Kidney epithelial cell (primary cell): ENCODE measurements around the gene TNFRSF6B. TPM values are rescaled to one million over a fixed set of nuclear protein-coding genes. Genes with fewer than 3 reads are reported as not detected.

ENCODE experiments used
- DNase-seq: peaks from one replicate; pipeline ENCODE4 v3.0.0-alpha.2; 2010; ENCODE audit warnings: low read depth
- H3K27me3 ChIP-seq: 2 replicates; pipeline ENCODE4 v1.6.0; 2011; ENCODE audit warnings: low read length; ENCODE audit not compliant: control insufficient read depth, insufficient read depth
- H3K36me3 ChIP-seq: 2 replicates; pipeline ENCODE4 v1.5.1; 2011; ENCODE audit warnings: low read length; ENCODE audit not compliant: control insufficient read depth, insufficient read depth
- H3K4me3 ChIP-seq: 2 replicates; pipeline ENCODE4 v1.5.1; 2011; ENCODE audit warnings: low read depth, mild to moderate bottlenecking, control low read depth, low read length
- CTCF ChIP-seq: IDR thresholded peaks from 2 replicates; pipeline ENCODE4 v1.5.1; 2011; ENCODE audit warnings: mild to moderate bottlenecking, moderate library complexity, low read length, control low read depth, inconsistent platforms; ENCODE audit not compliant: insufficient read depth, poor library complexity, severe bottlenecking
- total RNA-seq: library from RNA; depleted of rRNA; stranded (reverse); fragments of >200 nt; gene quantifications from 2 replicates; pipeline ENCODE4 v1.2.3, GENCODE V29; 2015

The TNFRSF6B gene
- total RNA-seq, 1 donor from 2014 or later, result 97.0 TPM

- no peaks in the 10 kb centered on the region for H3K27me3 ChIP-seq
- peaks cover 2% of the 10 kb centered on the region for H3K36me3 ChIP-seq
- DNase-seq, result no peak
- no peak overlapping the region for H3K4me3 ChIP-seq
- TF ChIP-seq CTCF, result no peak
Observed at GRCh38 chr20:63741676-63742380, 45.4 kb downstream of the TNFRSF6B start.

GRCh38 chr20:63742381-63743024 lies 46.1 kb downstream of the TNFRSF6B start:
- H3K4me3 ChIP-seq, result no peak overlapping the region
- peaks cover 2% of the 10 kb centered on the region for H3K36me3 ChIP-seq
- no peak for TF ChIP-seq CTCF
- H3K27me3 ChIP-seq, result no peaks in the 10 kb centered on the region
- DNase-seq, result no peak

GRCh38 chr20:63743210-63743970 lies 46.9 kb downstream of the TNFRSF6B start:
- TF ChIP-seq CTCF, result no peak
- DNase-seq, result no peak
- peaks cover 2% of the 10 kb centered on the region for H3K36me3 ChIP-seq
- H3K27me3 ChIP-seq, result no peaks in the 10 kb centered on the region
- no peak overlapping the region for H3K4me3 ChIP-seq

- Histone ChIP-seq H3K36me3 (peaks cover 2% of the 10 kb centered on the region), H3K27me3 (no peaks in the 10 kb centered on the region), H3K4me3 (no peak overlapping the region)
- DNase-seq, result no peak
- no peak for TF ChIP-seq CTCF
Observed at GRCh38 chr20:63744158-63744557, 47.7 kb downstream of the TNFRSF6B start.

- Histone ChIP-seq H3K27me3 (no peaks in the 10 kb centered on the region), H3K4me3 (no peak overlapping the region), H3K36me3 (peaks cover 2% of the 10 kb centered on the region)
- DNase-seq, result no peak
- no peak for TF ChIP-seq CTCF
Observed at GRCh38 chr20:63744574-63745423, 48.3 kb downstream of the TNFRSF6B start.
